ENCODE measurements around the gene CXorf66.

GRCh38 chrX:139965421-139965820, at the start of gene CXorf66:
- no peak for TF ChIP-seq EP300 (IDR thresholded peaks at IDR 0.05)
- TF ChIP-seq, protein P1, sequence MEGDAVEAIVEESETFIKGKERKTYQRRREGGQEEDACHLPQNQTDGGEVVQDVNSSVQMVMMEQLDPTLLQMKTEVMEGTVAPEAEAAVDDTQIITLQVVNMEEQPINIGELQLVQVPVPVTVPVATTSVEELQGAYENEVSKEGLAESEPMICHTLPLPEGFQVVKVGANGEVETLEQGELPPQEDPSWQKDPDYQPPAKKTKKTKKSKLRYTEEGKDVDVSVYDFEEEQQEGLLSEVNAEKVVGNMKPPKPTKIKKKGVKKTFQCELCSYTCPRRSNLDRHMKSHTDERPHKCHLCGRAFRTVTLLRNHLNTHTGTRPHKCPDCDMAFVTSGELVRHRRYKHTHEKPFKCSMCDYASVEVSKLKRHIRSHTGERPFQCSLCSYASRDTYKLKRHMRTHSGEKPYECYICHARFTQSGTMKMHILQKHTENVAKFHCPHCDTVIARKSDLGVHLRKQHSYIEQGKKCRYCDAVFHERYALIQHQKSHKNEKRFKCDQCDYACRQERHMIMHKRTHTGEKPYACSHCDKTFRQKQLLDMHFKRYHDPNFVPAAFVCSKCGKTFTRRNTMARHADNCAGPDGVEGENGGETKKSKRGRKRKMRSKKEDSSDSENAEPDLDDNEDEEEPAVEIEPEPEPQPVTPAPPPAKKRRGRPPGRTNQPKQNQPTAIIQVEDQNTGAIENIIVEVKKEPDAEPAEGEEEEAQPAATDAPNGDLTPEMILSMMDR (IDR thresholded peaks at IDR 0.05) = no peak
- no peak for TF ChIP-seq POLR2AphosphoS5 (IDR thresholded peaks at IDR 0.05)
